HG03575 (cell line): ENCODE measurements around the gene CBX8.

Experiments used
- ATAC-seq: cut with Tn5 transposase; IDR thresholded peaks from one replicate; pipeline ENCODE4 v1.9.1; 2021; ENCODE audit not compliant: unreplicated experiment, insufficient number of reproducible peaks, low FRiP score; ENCODE audit errors: extremely low read depth

CBX8 gene

DNA sequence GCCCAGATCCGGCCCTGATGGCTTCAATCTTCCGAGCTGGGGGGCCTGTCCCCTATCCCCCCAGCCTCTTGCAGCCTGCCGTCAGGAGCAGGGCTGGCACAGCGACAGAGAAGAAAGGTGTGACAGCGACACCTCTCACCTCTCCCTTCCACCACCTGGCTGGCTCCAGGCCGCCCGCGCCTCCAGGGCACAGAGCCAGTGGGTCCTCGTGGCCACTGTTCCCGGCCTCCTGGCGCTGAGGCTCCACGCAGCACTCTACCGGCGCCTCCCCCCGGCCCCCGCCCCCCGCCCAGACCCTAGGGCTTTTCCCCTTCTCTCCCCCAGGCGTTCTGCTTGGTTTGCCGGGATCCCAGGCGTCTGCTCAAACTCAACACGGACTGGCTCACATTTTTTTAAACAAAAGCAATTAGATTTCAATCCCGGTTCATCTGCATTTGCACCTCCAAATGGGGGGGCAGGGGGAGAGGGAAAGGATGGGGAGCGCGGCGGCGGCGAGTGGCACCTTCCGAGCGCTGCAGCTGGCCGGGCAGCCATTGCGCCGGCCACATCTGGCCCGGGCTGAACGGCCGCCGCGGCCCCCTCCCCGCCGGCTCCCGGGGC lies 12.8 kb upstream of the CBX8 start:
- no peak for ATAC-seq

DNA sequence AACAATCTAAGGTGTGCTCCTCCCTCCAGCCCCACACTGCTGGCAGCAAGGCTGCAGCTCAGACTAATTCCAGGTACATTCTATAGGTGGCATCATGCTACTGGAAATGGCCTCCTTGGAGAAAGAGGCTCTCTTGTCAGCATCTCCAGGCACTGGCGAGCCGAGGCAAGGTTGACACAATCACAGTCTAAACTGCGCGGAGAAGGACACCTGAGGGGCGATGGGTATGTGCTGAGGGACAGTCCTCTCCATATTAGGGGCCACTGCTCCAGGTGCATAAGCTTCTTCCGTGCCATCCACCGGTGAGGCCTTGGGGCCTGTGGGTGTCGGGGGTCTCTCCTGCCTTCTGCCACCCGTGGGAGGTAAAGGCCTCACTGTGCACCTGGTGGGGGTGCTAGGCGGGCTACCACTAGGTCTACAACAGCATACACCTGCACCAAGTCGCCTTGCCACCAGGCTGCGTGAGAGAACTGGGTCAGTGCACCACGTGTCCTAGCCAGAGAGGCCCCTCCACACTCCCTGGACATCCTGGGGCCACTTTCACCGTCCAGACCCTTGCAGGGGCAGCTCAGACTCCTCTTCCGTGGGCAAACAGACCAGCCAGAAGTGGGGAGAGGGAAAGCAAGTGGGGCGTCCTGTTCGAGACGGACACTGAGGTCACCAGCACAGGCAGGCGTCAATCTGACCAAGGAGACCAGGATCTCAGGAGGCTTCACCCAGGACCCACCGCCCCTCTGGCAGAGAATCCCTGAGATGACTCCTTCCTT lies 12.1 kb upstream of the CBX8 start:
- no peak for ATAC-seq

DNA sequence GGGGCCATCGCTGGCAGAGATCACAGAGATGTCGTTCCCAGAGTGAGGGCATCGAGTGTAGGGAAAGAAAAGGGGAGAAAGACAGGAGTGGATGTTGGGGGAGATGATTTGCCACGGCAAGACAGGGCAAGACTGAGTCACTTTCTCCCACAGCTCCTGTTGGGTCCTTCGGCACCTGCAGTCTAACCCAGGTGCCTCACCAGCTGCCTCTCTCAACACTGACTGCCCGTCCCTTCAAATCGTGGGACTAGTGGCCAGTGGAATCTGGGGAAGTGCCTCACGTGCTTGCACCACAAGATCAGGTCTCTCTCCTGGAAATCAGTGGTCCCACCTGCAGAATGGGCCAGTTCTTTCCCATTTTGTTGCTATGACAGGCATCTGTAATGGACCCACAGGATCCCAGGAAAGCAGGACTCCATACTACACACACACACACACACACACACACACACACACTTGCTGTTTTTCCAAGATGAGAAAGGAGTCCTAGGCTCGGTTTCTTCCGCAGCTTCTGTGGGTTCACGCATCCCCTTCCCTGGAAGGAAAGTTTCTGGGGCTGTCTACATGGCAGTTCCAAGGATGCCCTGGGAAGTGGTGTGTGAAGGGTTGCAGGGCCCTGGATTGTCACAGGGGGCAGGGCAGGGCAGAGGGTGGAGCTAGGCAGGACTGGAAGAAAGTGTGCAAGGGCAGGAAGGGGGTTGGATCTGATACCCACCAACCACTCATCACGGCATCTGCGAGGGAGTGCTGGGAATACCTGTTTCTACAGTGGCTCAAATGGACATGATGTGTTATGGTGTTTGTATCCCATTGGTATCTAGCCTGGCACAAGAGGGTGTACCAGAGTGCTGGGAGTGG lies 10.2 kb upstream of the CBX8 start:
- ATAC-seq: no peak

DNA sequence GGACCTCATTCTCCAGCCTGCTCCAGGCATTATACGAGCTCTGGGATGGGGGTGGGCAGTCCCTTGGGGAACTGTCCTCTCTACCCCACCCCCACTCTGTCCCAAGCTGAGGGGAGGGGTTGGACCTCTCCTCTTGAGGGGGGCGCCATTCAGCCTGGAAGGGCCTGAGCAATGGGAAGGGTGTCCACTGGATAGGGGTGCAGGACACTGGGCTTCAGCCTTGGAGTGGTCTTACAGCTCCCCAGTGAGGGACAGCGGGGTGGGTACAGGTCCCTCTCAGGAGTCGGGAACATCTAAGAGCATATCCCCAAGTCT lies 9.5 kb upstream of the CBX8 start:
- ATAC-seq: no peak

DNA sequence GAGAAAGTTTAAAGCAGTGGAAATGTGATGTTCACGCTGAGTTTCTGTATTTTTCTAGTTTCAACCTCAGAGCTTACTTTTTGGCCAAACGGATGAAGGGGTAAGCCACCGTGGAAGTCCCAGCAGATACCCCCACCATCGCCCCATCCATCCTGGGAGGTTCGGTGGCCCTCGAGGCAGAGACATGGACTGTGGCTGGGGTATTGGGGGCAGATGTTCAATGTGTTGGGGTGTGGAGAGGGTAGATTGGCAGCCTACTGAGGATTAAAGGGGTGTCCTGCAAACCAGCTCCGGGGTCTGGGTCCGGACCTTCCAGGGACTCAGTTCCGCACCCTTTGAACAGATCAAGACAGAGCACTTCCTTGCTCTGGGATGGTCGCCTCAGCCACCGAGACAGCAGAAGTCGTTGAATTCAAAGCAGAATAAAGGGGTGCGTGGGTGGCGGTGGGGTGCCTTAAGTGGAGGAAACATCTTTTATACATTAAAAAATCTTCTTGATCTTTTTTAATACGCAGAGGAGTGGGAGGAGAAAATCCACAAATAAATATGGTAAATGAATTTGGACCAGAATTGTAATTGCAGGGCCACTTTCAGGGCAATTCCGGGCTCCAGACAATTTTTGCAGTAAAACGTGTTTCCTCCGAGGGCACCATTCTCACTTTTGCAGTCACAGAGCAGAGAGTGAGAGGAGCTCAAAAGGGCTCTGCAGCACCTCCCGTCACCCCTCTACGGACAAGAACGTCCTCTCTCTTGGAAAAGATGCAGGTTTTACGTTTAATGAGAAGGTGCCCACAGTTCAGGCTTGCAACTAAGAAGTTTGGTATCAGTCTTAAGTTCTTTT lies 8.2 kb upstream of the CBX8 start:
- ATAC-seq: no peak

DNA sequence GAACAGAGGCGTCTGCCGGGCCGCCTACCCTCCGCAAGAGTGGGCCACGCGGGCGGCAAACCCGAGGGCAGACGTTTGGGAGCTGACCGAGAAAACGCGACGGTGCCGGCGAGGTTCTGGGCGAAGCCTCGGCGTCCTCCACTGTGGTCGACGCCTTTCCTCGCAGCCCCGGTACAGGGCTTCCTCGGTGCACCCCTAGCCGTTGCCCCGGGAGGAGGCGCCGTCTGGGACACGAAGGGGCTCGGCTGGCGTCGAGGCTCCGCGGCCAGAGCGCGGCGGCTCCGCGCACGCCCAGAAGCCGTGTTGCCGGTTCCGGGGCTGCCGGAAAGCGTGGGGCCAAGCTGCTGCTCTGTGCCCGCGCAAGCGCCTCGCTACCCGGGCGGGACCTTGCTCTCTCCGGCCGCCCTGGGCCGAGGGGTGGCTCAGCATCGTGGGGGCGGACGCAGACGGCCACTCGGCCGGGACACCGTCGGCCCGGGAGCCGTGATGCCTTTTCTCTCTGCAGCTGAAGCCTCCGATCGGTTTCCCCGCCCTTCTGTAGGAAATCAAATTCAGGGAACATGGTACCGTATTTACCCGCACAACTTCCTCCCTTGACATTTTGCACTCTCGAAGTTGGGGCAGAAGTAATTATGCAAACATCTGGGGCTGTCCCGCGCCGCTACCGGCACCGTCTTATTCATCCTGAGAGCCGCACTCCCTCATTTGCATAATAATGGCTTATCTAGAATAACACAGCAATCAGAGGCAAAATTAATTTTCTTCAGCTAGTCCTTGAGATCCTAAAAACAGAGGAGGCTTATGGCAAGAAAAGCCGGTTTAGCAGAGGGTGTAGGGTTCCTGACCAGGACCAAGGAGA lies 7.3 kb upstream of the CBX8 start:
- no peak for ATAC-seq

DNA sequence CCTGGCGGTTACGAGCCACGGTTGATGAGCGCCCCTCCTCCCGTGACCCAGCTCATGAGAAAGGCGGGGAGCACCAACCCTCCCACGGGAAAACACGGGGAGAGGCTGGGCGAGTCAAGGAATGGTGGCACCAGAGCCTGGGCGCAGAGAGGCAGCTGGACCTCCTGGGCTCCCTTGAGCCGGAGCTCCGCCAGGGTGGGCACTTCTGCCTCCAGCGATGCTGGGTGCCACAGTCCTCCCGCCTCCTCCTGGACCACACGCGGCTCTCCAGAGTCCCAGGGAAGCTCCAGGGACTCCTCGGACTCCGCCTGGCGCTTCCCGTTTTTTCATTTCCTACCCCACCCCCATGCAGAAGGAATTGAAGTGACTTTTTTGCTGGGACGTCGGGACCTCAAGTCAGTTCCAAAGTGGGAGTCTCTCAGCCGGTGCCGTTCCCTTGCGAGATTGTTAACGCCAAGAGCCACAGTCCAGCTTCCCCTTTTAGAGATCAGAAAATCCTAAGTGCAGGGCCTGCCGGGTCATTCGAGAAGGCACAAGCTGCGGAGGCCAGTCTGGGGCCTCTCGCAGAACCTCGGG lies 6.6 kb upstream of the CBX8 start:
- no peak for ATAC-seq

DNA sequence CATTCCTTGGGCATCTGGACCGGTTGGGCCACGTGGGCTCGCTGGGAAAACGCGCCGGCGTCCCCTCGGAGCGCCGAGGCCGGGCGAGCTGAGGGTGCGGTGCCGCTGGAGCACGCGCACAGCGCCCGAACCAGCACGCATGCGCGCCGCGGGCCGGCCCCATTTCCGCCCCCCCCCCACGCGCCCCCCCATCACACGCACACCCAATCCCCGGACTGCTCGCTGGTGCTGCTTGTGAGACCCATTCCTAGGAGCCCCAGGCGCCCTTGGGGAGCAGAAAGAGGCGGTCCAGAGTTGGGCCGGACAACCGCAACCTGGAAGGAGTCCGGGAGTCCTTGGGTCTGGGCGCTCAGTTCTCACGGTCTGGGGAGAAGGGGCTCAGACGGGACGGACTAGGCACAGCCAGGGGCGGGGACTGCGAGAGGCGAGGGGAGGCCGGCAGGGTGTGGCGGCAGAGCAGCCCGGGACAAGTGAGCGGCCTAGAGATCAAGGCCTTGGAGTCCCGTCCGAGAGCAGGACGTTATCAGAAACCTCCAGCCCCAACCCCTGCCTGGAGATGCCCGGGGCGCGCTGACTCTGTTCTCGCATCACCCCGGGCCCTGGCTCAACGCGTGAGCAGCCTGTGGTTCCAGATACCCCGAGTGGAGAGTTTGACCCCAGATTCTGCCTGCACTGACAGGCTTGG lies 6.0 kb upstream of the CBX8 start:
- ATAC-seq: no peak

DNA sequence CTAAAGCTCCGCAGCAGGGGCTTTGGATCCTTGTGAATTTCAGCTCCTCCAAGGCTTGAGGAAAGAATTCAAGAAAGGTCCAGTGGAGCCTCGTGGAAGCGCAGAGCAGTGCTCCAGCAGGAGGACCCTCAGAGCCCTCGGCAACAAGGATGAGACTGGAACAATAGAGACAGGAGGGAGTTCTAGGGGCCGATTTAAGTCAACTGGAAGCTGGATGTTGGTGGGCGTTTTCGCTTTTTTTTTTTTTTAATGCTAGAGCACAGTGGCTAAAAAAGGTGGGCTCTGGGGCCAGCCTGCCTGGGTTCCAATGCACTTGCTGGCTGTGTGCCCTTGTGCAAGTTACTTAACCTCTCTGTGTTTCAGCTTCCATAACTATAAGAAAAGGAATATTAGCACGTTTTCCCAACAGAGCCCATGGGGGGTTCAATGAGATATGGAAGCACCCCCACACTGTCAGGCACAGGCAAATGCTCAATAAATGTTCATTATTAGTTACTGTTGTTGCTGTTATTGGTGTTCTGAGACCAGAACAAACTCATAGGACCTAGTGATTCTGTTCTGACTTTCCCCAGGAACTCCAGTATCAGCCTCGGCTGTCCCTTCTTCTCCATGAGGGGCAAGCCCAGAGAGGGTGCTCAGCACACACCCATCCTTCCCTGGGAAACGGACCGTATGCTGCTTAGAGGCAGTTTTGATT lies 5.3 kb upstream of the CBX8 start:
- ATAC-seq: no peak

DNA sequence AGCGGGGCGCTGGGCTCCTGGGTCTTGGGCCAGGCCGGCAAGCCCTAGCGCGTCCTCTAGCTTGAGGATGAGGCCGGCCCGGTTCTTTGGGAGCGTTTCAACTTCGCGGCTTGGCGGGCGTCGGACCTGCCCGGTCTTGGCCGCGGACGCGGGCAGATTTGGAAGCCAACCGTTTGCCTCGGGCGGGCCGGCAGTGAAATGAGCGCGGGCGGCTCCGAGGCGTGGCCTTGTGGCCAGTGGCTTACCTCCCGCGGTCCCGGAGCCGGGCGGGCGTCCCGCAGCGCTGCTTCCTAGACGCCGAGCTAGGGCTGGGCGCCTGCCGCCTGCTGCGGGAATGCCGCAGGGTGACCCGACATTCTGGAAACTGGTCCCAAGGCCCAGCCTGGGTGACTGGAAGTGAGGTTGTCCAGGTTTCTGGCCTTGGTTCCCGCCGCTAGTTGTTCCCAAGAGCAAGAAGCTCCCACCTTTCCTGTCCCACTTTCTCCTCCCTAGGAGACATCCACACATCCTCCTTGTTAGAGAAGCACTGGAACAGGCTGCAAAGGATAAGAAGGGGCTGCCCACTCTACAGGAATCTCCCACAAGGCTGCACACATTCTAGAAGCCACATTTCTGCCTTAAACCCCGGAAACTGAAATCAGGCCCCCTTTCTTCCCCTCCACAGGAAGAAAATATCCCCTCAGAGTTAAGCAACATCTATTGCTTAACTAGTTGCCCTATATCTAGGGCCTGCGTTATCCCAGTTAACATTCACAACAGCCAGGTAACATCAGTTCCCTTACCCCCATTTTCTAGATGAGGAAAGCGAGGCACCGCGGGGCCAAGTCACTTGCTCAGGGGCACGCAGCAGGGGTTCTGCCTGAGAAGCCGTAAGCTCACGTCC lies 4.5 kb upstream of the CBX8 start:
- no peak for ATAC-seq

DNA sequence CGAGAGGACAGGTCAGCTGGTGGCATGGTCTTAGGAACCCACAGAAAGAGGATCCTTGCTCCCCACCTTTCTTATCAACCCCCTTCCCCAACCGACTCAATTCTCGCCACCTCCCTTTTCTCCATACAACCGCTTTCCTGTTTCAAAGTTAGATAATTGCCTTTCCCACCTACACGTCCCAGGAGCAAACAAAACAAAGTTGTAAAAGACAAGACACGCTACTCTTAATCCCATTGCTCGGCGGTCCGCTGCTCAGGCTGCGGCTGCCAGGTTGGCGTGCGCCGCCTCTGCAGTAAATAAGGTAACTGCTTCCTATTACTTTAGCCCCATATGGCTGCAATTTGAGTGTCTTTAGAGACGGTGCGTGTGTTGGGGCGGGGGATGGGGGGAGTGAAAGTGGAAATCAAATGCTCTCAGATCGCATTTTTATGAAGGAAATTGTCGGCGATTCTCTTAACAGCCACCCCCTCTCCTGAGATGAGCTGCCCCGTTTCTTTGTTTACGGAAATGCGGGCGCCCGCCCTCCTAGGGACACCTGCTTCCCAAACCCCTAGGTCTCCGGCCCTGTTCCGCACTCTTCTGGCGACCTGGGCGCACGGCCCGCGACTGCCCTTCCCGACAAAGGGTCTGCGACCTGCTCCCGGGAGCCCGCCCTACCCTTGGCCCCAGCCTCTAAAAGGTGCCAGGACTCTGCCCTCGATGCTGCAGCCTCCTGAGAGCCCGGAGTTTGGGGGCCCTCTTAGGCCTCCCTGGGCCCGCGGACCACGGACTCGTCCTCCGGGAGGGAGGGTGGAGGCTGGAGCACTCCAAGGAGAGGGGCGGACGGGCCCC lies 3.7 kb upstream of the CBX8 start:
- no peak for ATAC-seq

DNA sequence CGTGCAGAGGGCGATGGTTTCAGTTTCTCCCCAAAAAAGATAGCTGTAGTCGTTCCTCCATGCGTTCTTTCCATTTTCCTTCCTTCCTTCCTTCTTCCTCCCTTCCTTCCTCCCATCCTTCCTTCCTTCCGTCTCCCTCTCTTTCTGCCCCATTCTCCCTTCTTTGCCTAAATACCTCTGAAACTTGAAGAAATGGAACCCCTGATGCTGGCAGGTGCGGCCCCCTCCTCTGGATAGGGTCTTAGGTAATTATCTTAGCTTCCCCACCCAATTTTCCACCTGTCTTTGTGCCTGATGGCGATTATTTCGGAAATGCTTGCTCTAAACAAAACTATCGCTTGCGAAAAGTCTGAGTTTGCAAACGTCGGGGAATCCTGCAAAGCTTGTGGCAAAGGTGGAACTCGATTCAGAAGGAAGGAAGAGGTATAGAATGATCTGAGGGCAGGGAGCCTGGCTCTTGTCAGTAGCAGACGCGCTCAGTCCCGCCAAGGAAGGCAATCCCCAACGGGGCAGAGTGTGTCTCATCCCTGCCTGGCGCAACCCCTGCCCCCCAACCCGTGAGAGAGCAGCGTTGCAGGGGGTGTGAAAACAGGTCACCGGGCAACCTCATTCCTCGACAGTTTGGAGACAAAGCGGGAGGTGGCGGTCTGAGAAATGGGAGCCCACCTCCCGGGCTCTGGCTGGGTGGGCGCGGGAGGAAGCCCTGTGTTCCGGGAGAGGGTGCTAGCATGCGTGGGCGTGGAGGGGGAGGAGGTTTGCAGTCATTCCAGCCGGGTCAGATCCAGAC lies 2.9 kb upstream of the CBX8 start:
- no peak for ATAC-seq

DNA sequence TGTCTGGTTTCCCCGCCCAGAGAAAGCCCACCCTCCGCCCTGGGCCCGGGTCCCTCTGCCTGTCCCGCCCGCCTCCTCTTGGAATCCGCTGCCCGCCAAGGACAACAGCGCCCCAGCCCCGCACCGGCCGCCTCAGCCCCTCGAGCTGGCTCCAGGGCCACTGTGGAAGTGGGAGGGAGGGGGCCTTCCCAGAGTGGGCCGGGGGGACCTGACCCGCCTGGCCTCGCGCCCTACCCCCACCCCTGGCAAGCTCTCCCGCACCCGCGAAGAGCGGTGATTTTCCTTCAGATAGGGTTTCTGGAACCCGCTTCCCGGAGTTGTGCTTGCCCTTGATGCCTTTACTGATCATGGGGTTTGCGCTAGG lies 2.3 kb upstream of the CBX8 start:
- ATAC-seq: no peak

DNA sequence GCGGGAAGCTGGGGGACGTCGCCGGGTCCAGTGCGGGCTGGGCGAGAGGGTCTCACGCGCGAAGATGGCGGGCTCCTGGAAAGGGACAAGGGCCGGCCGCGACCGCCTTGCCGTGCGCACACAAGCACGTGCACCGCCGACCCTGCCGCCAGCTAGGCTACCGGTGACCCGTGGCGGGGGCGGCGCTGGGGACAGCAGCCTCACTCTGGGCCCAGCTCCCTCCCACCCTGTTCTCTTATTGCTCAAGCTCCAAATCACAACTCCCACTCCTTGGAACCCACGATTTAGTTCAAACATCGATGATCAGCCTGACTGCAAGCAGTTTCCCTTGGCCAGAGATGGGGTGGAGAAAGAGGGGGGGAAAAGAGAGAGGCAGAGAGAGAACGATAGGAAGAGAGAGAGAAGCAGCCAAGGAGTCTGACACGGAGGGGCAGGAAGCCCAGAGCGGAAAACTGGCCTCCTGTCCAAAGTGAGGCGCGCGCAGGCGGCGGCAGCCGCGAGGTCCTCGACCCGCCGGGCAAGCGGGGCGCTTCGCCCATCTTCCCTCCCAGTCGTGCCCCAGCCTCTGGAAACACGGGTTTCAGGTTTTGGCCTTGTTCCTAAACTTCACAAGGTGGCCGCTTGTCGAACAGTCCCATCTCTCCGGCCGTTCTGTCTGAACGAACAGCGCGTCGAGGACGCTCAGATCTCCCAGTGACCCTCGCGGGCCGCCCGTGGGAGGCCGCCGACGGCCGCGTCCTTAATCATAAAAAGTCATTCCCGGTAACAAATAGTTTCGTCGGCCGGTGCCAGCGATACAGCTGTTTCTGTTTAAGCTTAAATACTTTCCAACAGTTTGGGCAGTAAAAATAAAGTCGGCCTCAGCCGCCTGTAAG lies 1.7 kb upstream of the CBX8 start:
- no peak for ATAC-seq
